Stomach smooth muscle (tissue), 2 donors: ENCODE measurements around the gene SLC2A6.

Experiments used
- H3K27ac ChIP-seq: one replicate; pipeline ENCODE4 v1.7.0; 2013; ENCODE audit warnings: mild to moderate bottlenecking, low read length, inconsistent platforms
- H3K27me3 ChIP-seq, 2 donors: one replicate each; pipeline ENCODE4 v1.7.0; 2013; ENCODE audit warnings: low read length in 2 of 2; ENCODE audit not compliant: insufficient read depth in 2 of 2, control insufficient read depth in 1 of 2
- H3K36me3 ChIP-seq, 2 donors: one replicate each; pipeline ENCODE4 v1.7.0; 2013; ENCODE audit warnings: low read length in 2 of 2; ENCODE audit not compliant: control insufficient read depth in 2 of 2, insufficient read depth in 2 of 2
- H3K4me1 ChIP-seq: one replicate; pipeline ENCODE4 v1.7.0; 2013; ENCODE audit warnings: low read length; ENCODE audit not compliant: control insufficient read depth, insufficient read depth
- H3K4me3 ChIP-seq, 2 donors: one replicate each; pipeline ENCODE4 v1.7.0; 2013; ENCODE audit warnings: low read length in 2 of 2
- H3K9ac ChIP-seq, 2 donors: one replicate each; pipeline ENCODE4 v1.7.0; 2013; ENCODE audit warnings: low read length in 2 of 2, mild to moderate bottlenecking in 1 of 2
- H3K9me3 ChIP-seq, 2 donors: one replicate each; pipeline ENCODE4 v1.7.0; 2013; ENCODE audit warnings: low read length in 2 of 2; ENCODE audit not compliant: control insufficient read depth in 2 of 2
- donor health status: healthy.
- donor health status: Pancreatic carcinoma.

The SLC2A6 gene

GRCh38 chr9:133427658-133428348, 51.1 kb downstream of the SLC2A6 start:
- peaks cover 3% of the 10 kb centered on the region for H3K4me1 ChIP-seq

GRCh38 chr9:133426011-133426410, 52.9 kb downstream of the SLC2A6 start:
- Histone ChIP-seq H3K4me3 (no peak overlapping the region), H3K9me3 (no peaks in the 10 kb centered on the region), H3K27ac (no peak overlapping the region), H3K9ac (no peak overlapping the region), H3K27me3 (peaks cover 15 to 32% of the 10 kb centered on the region in 2 donors), H3K36me3 (no peaks in the 10 kb centered on the region), H3K4me1 (peaks cover 3% of the 10 kb centered on the region)

More at GRCh38 chr9:133427658-133428348, 51.1 kb downstream of the SLC2A6 start:
- Histone ChIP-seq H3K36me3 (no peaks in the 10 kb centered on the region), H3K27me3 (peaks cover 15 to 32% of the 10 kb centered on the region in 2 donors), H3K4me3 (no peak overlapping the region), H3K27ac (no peak overlapping the region), H3K9ac (no peak overlapping the region), H3K9me3 (no peaks in the 10 kb centered on the region)

GRCh38 chr9:133425049-133425632, 53.8 kb downstream of the SLC2A6 start:
- H3K4me3 ChIP-seq = no peak overlapping the region
- H3K9ac ChIP-seq = no peak overlapping the region
- H3K27ac ChIP-seq = no peak overlapping the region
- H3K36me3 ChIP-seq = no peaks in the 10 kb centered on the region
- peaks cover 3% of the 10 kb centered on the region for H3K4me1 ChIP-seq
- H3K9me3 ChIP-seq = no peaks in the 10 kb centered on the region
- H3K27me3 ChIP-seq = peaks cover 15 to 32% of the 10 kb centered on the region in 2 donors

GRCh38 chr9:133424187-133424586, 54.7 kb downstream of the SLC2A6 start:
- H3K27ac ChIP-seq = no peak overlapping the region
- no peak overlapping the region for H3K4me3 ChIP-seq

GRCh38 chr9:133423216-133423615, 55.7 kb downstream of the SLC2A6 start:
- H3K27me3 ChIP-seq = peaks cover 14 to 25% of the 10 kb centered on the region in 2 donors
- H3K9ac ChIP-seq = no peak overlapping the region
- no peaks in the 10 kb centered on the region for H3K9me3 ChIP-seq
- no peak overlapping the region for H3K27ac ChIP-seq
- no peaks in the 10 kb centered on the region for H3K36me3 ChIP-seq
- H3K4me3 ChIP-seq = no peak overlapping the region
- H3K4me1 ChIP-seq = peaks cover 3% of the 10 kb centered on the region

More at GRCh38 chr9:133424187-133424586, 54.7 kb downstream of the SLC2A6 start:
- Histone ChIP-seq H3K9me3 (no peaks in the 10 kb centered on the region), H3K36me3 (no peaks in the 10 kb centered on the region), H3K9ac (no peak overlapping the region), H3K4me1 (peaks cover 3% of the 10 kb centered on the region), H3K27me3 (peaks cover 15 to 25% of the 10 kb centered on the region in 2 donors)

- Histone ChIP-seq H3K9ac (no peak within 1 kb of the TSS), H3K27ac (no peak within 1 kb of the TSS), H3K4me1 (peaks cover 11% of the 10 kb centered on the region), H3K9me3 (no peaks in the 10 kb centered on the region), H3K4me3 (no peak within 1 kb of the TSS), H3K27me3 (peaks cover 5 to 15% of the 10 kb centered on the region in 2 donors), H3K36me3 (no peaks in the 10 kb centered on the region)
These were observed 57.0 kb downstream of the SLC2A6 start, which contains the start of gene ADAMTS13 for GRCh38 chr9:133421615-133422542. Gene ADAMTS13 (plus strand): TSS chr9:133422367. CDS start chr9:133422444, 77 bp downstream.
